A549 (cell line): Measurements from ENCODE around the gene TMOD4. TPM values are rescaled to one million over a fixed set of nuclear protein-coding genes. Genes with fewer than 3 reads are reported as not detected.

Experiments
- ATAC-seq, 2 experiments: fragments of 200-7000 bp in 1 of 2; fragments of >200 bp in 1 of 2; cut with Nextera tagmentation in 1 of 2; cut with Tn5 transposase in 1 of 2; 3 replicates each; pipeline versions ENCODE4 v1.8.0 to v1.9.1; 2018 to 2020; ENCODE audit warnings: mild to moderate bottlenecking in 1 of 2, moderate library complexity in 1 of 2
- CTCF ChIA-PET: fragments of 300-600 bp; sonication (Branson Sonifier 250); formaldehyde crosslinking; extraction: SDS; loops from one replicate; lab custom pipeline; 2021; ENCODE audit warnings: antibody characterized with exemption, inconsistent platforms; lab: Yijun Ruan, JAX
- POLR2A ChIA-PET: fragments of 350-600 bp; formaldehyde crosslinking; extraction: SDS; loops from one replicate; lab custom pipeline; 2021; ENCODE audit warnings: antibody characterized with exemption, inconsistent platforms; lab: Yijun Ruan, JAX
- DNase-seq, 2 experiments: peaks; one replicate each; pipeline versions ENCODE4 v3.0.0 to v3.0.0-alpha.2; 2011 to 2016; ENCODE audit warnings: low read depth in 1 of 2, low spot score in 1 of 2
- FAIRE-seq: peaks from 2 replicates; lab custom pipeline; 2011; peaks lifted over from hg19 to GRCh38; lab: Jason Lieb, UNC
- H3K27ac ChIP-seq, 2 experiments: fragments of >200 bp; sonication (Bioruptor Twin); formaldehyde crosslinking; 3 replicates each; pipeline ENCODE4 v1.5.1; 2016 to 2017
- H3K4me1 ChIP-seq: fragments of >200 bp; sonication (Bioruptor Twin); formaldehyde crosslinking; 3 replicates; pipeline ENCODE4 v1.6.1; 2016
- H3K4me2 ChIP-seq: fragments of >200 bp; sonication (Bioruptor Twin); formaldehyde crosslinking; 3 replicates; pipeline ENCODE4 v1.6.1; 2016
- H3K4me3 ChIP-seq: fragments of >200 bp; sonication (Bioruptor Twin); formaldehyde crosslinking; 3 replicates; pipeline ENCODE4 v1.5.1; 2016
- H3K9me3 ChIP-seq: fragments of >200 bp; sonication (Bioruptor Twin); formaldehyde crosslinking; 3 replicates; pipeline ENCODE4 v1.6.1; 2016
- ATOH8 ChIP-seq: fragments of 250-450 bp; sonication (Bioruptor Pico); IDR thresholded peaks from 2 replicates; pipeline ENCODE4 v1.5.0; 2020; ENCODE audit warnings: low read depth, mild to moderate bottlenecking, moderate library complexity
- CHD2 ChIP-seq: fragments of 150-350 bp; IDR thresholded peaks from 2 replicates; pipeline ENCODE4 v1.6.1; 2014; ENCODE audit warnings: low read length; ENCODE audit not compliant: partially characterized antibody
- EHF ChIP-seq: fragments of 250-450 bp; sonication (Bioruptor Pico); IDR thresholded peaks from 2 replicates; pipeline ENCODE4 v1.5.0; 2020; ENCODE audit warnings: mild to moderate bottlenecking
- EHMT2 ChIP-seq: fragments of 200-600 bp; sonication (generic); IDR thresholded peaks from 2 replicates; pipeline ENCODE4 v1.6.1; 2016; ENCODE audit warnings: antibody characterized with exemption, low read depth, mild to moderate bottlenecking, moderate library complexity
- FOSB ChIP-seq: fragments of 250-450 bp; sonication (Bioruptor Pico); IDR thresholded peaks from 2 replicates; pipeline ENCODE4 v1.5.0; 2020; ENCODE audit warnings: mild to moderate bottlenecking, moderate library complexity
- HOXB5 ChIP-seq: fragments of 250-450 bp; sonication (Bioruptor Pico); IDR thresholded peaks from 2 replicates; pipeline ENCODE4 v1.5.0; 2020; ENCODE audit warnings: mild to moderate bottlenecking, moderate library complexity
- JUNB ChIP-seq: fragments of >200 bp; sonication (Bioruptor Twin); formaldehyde crosslinking; IDR thresholded peaks from 2 replicates; pipeline ENCODE4 v1.6.1; 2016
- KDM1A ChIP-seq: fragments of 200-600 bp; sonication (generic); IDR thresholded peaks from 2 replicates; pipeline ENCODE4 v1.6.1; 2016; ENCODE audit warnings: low read depth, mild to moderate bottlenecking
- MAZ ChIP-seq: fragments of 150-350 bp; IDR thresholded peaks from 2 replicates; pipeline ENCODE4 v1.6.1; 2014; ENCODE audit warnings: antibody characterized with exemption, low read depth, low read length, borderline replicate concordance
- NFE2L2 ChIP-seq: fragments of 150-350 bp; conservative IDR thresholded peaks from 2 replicates; pipeline ENCODE4 v1.6.1; 2014; ENCODE audit warnings: low read length
- RFX5 ChIP-seq: fragments of 450-650 bp; IDR thresholded peaks from 2 replicates; pipeline ENCODE4 v1.7.1; 2014; ENCODE audit warnings: antibody characterized with exemption, mild to moderate bottlenecking, moderate library complexity
- SMC3 ChIP-seq: fragments of >200 bp; sonication (Bioruptor Twin); formaldehyde crosslinking; IDR thresholded peaks from 3 replicates; pipeline ENCODE4 v1.6.1; 2018; ENCODE audit warnings: inconsistent platforms
- ZC3H11A ChIP-seq: fragments of 450-650 bp; IDR thresholded peaks from 2 replicates; pipeline ENCODE4 v1.6.1; 2014; ENCODE audit warnings: antibody characterized with exemption, mild to moderate bottlenecking
- ZFP36 ChIP-seq: fragments of 450-650 bp; IDR thresholded peaks from 2 replicates; pipeline ENCODE4 v1.6.1; 2014; ENCODE audit warnings: borderline replicate concordance; ENCODE audit not compliant: partially characterized antibody
- WGBS: methylation state at CpG from one replicate; pipeline ENCODE4 v1.1.6; 2017; ENCODE audit errors: missing lambda C conversion rate; 5-methylcytosine and 5-hydroxymethylcytosine counted together
- polyA minus RNA-seq: library from RNA; depleted of rRNA, polyadenylated mRNA; stranded (reverse); fragments of >200 nt; gene quantifications from 2 replicates; pipeline ENCODE4 v1.2.3, GENCODE V29; 2011; rRNA and poly(A)+ RNA removed
- polyA plus RNA-seq, 4 experiments: library from polyadenylated mRNA; depleted of rRNA in 3 of 4; stranded (reverse); fragments of >200 nt; fragmentation: RNase III in 1 of 4; extraction: RNeasy Plus Mini Kit Qiagen cat#74134 plus additional on column Dnase treatment in 1 of 4; gene quantifications; 2 replicates in 3 of 4; 3 replicates in 1 of 4; pipeline ENCODE4 v1.2.3, GENCODE V29; 2011 to 2017
- TF ChIP-seq, protein P1 (sequence below): fragments of >200 bp; sonication (Bioruptor Twin); formaldehyde crosslinking; IDR thresholded peaks from 3 replicates; pipeline ENCODE4 v1.5.1; 2016
- TF ChIP-seq, protein P2 (sequence below): IDR thresholded peaks from 2 replicates; pipeline ENCODE4 v1.6.1; 2012
- TF ChIP-seq, protein P3 (sequence below): fragments of 150-350 bp; IDR thresholded peaks from 2 replicates; pipeline ENCODE4 v1.6.1; 2014; ENCODE audit warnings: low read depth, mild to moderate bottlenecking, low read length
- TF ChIP-seq, protein P4 (sequence below): fragments of 200-600 bp; sonication (generic); IDR thresholded peaks from 2 replicates; pipeline ENCODE4 v1.6.1; 2016; ENCODE audit warnings: antibody characterized with exemption, mild to moderate bottlenecking, moderate library complexity
- TF ChIP-seq, protein P5 (sequence below): fragments of 250-450 bp; sonication (Bioruptor Pico); IDR thresholded peaks from 2 replicates; pipeline ENCODE4 v1.5.0; 2021; ENCODE audit warnings: mild to moderate bottlenecking, moderate library complexity, borderline replicate concordance

The TMOD4 gene
- polyA plus RNA-seq (2011; rRNA removed) = 0.30 TPM in 1 of 2 replicates, not detected in the other
- 0.38 TPM in 2 replicates for polyA plus RNA-seq (2012; cell fraction: cytosol; rRNA removed)
- polyA plus RNA-seq (2012; cell fraction: nucleus; rRNA removed) = 0.42 TPM in 1 of 2 replicates, not detected in the other
- polyA plus RNA-seq (2017; fragmentation: RNase III; extraction: RNeasy Plus Mini Kit Qiagen cat#74134 plus additional on column Dnase treatment) = 0.29 to 0.49 TPM in 2 of 3 replicates, not detected in the other
- 0.50 TPM in 1 of 2 replicates, not detected in the other for polyA minus RNA-seq

GRCh38 chr1:151175863-151176262 is at the start of gene TMOD4:
Gene TMOD4, minus strand, starts transcription at chr1:151175981. Its CDS starts 1,106 bp downstream, at chr1:151174875.
- Histone ChIP-seq H3K9me3 (no peaks in the 10 kb centered on the region), H3K27ac (no peak within 1 kb of the TSS), H3K4me1 (no peaks in the 10 kb centered on the region), H3K4me2 (no peak within 1 kb of the TSS), H3K4me3 (no peak within 1 kb of the TSS)
- ChIA-PET CTCF (interaction anchor here (0.7 to 2.8 kb wide), 7 partner anchors 8 to 85 kb away, joined by 3 to 12 read pairs (median 5); partner anchors contain the start of gene VPS72), POLR2A (interaction anchor here (1.2 kb wide), 1 partner anchor 14 kb away, joined by 4 read pairs; the partner anchor contains the start of gene VPS72)
- 46% methylated on average over 4 of the region's 4 CpGs for WGBS
- TF ChIP-seq, protein P1, sequence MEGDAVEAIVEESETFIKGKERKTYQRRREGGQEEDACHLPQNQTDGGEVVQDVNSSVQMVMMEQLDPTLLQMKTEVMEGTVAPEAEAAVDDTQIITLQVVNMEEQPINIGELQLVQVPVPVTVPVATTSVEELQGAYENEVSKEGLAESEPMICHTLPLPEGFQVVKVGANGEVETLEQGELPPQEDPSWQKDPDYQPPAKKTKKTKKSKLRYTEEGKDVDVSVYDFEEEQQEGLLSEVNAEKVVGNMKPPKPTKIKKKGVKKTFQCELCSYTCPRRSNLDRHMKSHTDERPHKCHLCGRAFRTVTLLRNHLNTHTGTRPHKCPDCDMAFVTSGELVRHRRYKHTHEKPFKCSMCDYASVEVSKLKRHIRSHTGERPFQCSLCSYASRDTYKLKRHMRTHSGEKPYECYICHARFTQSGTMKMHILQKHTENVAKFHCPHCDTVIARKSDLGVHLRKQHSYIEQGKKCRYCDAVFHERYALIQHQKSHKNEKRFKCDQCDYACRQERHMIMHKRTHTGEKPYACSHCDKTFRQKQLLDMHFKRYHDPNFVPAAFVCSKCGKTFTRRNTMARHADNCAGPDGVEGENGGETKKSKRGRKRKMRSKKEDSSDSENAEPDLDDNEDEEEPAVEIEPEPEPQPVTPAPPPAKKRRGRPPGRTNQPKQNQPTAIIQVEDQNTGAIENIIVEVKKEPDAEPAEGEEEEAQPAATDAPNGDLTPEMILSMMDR = peak; percentile 33
- TF ChIP-seq HOXB5 = no peak
- no peak for FAIRE-seq
- peak; percentile 83 to 92 for ATAC-seq
- DNase-seq = peak in 1 of 2 experiments; percentile 37

DNA sequence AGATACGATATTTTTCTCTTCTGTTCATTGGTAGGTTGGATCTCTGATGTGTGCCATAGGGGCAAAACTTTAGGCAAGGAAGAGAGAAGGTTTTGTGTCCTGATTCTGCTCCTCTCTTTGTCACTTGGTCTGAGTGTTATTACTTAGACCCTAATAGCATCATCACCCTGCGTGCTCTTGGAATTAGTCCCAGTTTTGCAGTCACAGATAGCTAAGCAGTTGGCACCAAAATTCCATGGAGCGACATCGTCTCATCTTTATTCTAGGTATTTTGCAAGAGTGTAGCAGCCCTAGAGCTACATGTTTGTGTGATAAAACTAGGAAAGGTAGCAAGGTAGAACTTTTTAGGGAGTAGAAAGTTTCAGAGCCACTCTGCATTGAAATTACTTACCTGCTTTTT is 46.3 kb upstream of the TMOD4 start:
- POLR2A ChIA-PET = no interaction called here
- no peak for FAIRE-seq
- CTCF ChIA-PET = interaction anchor here (0.7 to 1.2 kb wide), 2 partner anchors 9 to 21 kb away, joined by 3 read pairs; no protein-coding TSS in a partner anchor

GRCh38 chr1:151221616-151222015 is 45.8 kb upstream of the TMOD4 start:
- no peak overlapping the region for H3K4me2 ChIP-seq
- H3K9me3 ChIP-seq = no peaks in the 10 kb centered on the region
- no peak overlapping the region for H3K4me3 ChIP-seq
- POLR2A ChIA-PET = no interaction called here
- no peak overlapping the region for H3K27ac ChIP-seq
- peaks cover 9% of the 10 kb centered on the region for H3K4me1 ChIP-seq
- CTCF ChIA-PET = interaction anchor here (1.2 kb wide), 1 partner anchor 9 kb away, joined by 3 read pairs; no protein-coding TSS in a partner anchor
- no peak for FAIRE-seq
- ATAC-seq = no peak
- WGBS = 83% methylated on average over 1 of the region's 1 CpG
- DNase-seq = no peak
- TF ChIP-seq NFE2L2 (no peak), ZFP36 (no peak), FOSB (no peak), MAZ (no peak), EHMT2 (no peak), ATOH8 (CRISPR knock-in tag) (no peak), EHF (no peak), SMC3 (no peak), CHD2 (no peak), KDM1A (no peak)
- TF ChIP-seq, protein P2, sequence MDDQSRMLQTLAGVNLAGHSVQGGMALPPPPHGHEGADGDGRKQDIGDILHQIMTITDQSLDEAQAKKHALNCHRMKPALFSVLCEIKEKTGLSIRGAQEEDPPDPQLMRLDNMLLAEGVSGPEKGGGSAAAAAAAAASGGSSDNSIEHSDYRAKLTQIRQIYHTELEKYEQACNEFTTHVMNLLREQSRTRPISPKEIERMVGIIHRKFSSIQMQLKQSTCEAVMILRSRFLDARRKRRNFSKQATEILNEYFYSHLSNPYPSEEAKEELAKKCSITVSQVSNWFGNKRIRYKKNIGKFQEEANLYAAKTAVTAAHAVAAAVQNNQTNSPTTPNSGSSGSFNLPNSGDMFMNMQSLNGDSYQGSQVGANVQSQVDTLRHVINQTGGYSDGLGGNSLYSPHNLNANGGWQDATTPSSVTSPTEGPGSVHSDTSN = no peak
- TF ChIP-seq, protein P3, sequence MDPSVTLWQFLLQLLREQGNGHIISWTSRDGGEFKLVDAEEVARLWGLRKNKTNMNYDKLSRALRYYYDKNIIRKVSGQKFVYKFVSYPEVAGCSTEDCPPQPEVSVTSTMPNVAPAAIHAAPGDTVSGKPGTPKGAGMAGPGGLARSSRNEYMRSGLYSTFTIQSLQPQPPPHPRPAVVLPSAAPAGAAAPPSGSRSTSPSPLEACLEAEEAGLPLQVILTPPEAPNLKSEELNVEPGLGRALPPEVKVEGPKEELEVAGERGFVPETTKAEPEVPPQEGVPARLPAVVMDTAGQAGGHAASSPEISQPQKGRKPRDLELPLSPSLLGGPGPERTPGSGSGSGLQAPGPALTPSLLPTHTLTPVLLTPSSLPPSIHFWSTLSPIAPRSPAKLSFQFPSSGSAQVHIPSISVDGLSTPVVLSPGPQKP = no peak
- TF ChIP-seq, protein P4, sequence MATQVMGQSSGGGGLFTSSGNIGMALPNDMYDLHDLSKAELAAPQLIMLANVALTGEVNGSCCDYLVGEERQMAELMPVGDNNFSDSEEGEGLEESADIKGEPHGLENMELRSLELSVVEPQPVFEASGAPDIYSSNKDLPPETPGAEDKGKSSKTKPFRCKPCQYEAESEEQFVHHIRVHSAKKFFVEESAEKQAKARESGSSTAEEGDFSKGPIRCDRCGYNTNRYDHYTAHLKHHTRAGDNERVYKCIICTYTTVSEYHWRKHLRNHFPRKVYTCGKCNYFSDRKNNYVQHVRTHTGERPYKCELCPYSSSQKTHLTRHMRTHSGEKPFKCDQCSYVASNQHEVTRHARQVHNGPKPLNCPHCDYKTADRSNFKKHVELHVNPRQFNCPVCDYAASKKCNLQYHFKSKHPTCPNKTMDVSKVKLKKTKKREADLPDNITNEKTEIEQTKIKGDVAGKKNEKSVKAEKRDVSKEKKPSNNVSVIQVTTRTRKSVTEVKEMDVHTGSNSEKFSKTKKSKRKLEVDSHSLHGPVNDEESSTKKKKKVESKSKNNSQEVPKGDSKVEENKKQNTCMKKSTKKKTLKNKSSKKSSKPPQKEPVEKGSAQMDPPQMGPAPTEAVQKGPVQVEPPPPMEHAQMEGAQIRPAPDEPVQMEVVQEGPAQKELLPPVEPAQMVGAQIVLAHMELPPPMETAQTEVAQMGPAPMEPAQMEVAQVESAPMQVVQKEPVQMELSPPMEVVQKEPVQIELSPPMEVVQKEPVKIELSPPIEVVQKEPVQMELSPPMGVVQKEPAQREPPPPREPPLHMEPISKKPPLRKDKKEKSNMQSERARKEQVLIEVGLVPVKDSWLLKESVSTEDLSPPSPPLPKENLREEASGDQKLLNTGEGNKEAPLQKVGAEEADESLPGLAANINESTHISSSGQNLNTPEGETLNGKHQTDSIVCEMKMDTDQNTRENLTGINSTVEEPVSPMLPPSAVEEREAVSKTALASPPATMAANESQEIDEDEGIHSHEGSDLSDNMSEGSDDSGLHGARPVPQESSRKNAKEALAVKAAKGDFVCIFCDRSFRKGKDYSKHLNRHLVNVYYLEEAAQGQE = no peak
- TF ChIP-seq, protein P5, sequence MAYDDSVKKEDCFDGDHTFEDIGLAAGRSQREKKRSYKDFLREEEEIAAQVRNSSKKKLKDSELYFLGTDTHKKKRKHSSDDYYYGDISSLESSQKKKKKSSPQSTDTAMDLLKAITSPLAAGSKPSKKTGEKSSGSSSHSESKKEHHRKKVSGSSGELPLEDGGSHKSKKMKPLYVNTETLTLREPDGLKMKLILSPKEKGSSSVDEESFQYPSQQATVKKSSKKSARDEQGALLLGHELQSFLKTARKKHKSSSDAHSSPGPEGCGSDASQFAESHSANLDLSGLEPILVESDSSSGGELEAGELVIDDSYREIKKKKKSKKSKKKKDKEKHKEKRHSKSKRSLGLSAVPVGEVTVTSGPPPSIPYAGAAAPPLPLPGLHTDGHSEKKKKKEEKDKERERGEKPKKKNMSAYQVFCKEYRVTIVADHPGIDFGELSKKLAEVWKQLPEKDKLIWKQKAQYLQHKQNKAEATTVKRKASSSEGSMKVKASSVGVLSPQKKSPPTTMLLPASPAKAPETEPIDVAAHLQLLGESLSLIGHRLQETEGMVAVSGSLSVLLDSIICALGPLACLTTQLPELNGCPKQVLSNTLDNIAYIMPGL (CRISPR knock-in tag) = no peak
- TF ChIP-seq, protein P1 = no peak

More for the DNA sequence above, 46.3 kb upstream of the TMOD4 start:
- TF ChIP-seq JUNB (no peak), RFX5 (no peak), ZC3H11A (no peak)
- TF ChIP-seq, all 56 proteins: peak for 0
- H3K27ac ChIP-seq = no peak overlapping the region
- ATAC-seq (no peak), DNase-seq (no peak)
- WGBS = 81% methylated on average over 4 of the region's 4 CpGs
- H3K4me3 ChIP-seq = no peak overlapping the region
- no peaks in the 10 kb centered on the region for H3K9me3 ChIP-seq
- peaks cover 9% of the 10 kb centered on the region for H3K4me1 ChIP-seq
- H3K4me2 ChIP-seq = no peak overlapping the region
